Measurements from ENCODE around the gene TREM1.

DNA sequence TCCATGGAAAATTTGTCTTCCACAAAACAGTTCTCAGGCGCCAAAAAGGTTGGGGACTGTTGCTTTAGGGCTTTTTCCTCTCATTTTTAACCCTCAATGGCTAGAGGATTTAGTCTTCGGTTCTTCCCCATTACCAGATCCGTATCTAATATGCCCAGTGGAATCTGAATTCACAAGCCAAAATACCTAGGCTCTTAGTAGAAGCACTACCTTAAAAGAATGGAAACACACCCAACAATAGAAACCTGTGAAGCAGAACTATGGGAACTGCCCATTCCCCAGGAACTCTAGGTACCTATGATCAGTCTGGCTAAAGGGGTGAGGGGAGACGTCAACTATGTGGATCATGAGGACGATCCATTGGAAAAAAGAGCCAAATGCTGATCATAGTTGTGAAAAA, 55.2 kb downstream of the TREM1 start:
- TF ChIP-seq CTCF (IDR thresholded peaks at IDR 0.05) (no peak), EP300 (IDR thresholded peaks at IDR 0.05) (no peak)
